Mesenchymal stem cell (in vitro differentiated cells and primary cell): Measurements from ENCODE around the gene ARHGAP9.
"Not testable (repeated sequence)": the region's sequence is repeated elsewhere in the genome, so short reads cannot be mapped to it uniquely, and the experiment has no call there.

ENCODE experiments used
- DNase-seq: peaks from one replicate; pipeline ENCODE4 v3.0.0-alpha.2; 2013
- H2AFZ ChIP-seq: one replicate; pipeline ENCODE4 v1.6.1; 2013; ENCODE audit warnings: low read depth, mild to moderate bottlenecking, control low read depth, inconsistent platforms, low read length, moderate library complexity
- H2AK5ac ChIP-seq: 2 replicates; pipeline ENCODE4 v1.6.1; 2013; ENCODE audit warnings: low read length, moderate library complexity, mild to moderate bottlenecking, inconsistent platforms; ENCODE audit not compliant: severe bottlenecking
- H2BK120ac ChIP-seq: one replicate; pipeline ENCODE4 v1.6.1; 2013; ENCODE audit warnings: low read depth, mild to moderate bottlenecking, inconsistent platforms, low read length, moderate library complexity
- H2BK12ac ChIP-seq, 2 experiments: one replicate each; pipeline ENCODE4 v1.6.1; 2013; ENCODE audit warnings: inconsistent platforms in 2 of 2, low read length in 2 of 2, mild to moderate bottlenecking in 2 of 2, moderate library complexity in 2 of 2, control low read depth in 1 of 2
- H2BK15ac ChIP-seq: one replicate; pipeline ENCODE4 v1.6.1; 2013; ENCODE audit warnings: mild to moderate bottlenecking, low read depth, inconsistent platforms; ENCODE audit not compliant: poor library complexity, severe bottlenecking
- H2BK5ac ChIP-seq: 2 replicates; pipeline ENCODE4 v1.6.1; 2013; ENCODE audit warnings: low read depth, mild to moderate bottlenecking, low read length, control low read depth, inconsistent platforms; ENCODE audit not compliant: poor library complexity, severe bottlenecking
- H3K14ac ChIP-seq, 2 experiments: one replicate each; pipeline ENCODE4 v1.6.1; 2013; ENCODE audit warnings: inconsistent platforms in 2 of 2, low read length in 2 of 2, control low read depth in 1 of 2, mild to moderate bottlenecking in 1 of 2, moderate library complexity in 1 of 2
- H3K18ac ChIP-seq, 2 experiments: one replicate each; pipeline ENCODE4 v1.6.1; 2013; ENCODE audit warnings: inconsistent platforms in 2 of 2, low read length in 2 of 2, control low read depth in 1 of 2, low read depth in 1 of 2, mild to moderate bottlenecking in 1 of 2
- H3K23ac ChIP-seq, 2 experiments: one replicate each; pipeline ENCODE4 v1.6.1; 2013; ENCODE audit warnings: inconsistent platforms in 2 of 2, low read length in 2 of 2, mild to moderate bottlenecking in 2 of 2, moderate library complexity in 2 of 2, control low read depth in 1 of 2
- H3K27ac ChIP-seq: 2 replicates; pipeline ENCODE4 v1.5.1; 2013; ENCODE audit warnings: mild to moderate bottlenecking, moderate library complexity, low read length, control low read depth, inconsistent platforms; ENCODE audit not compliant: poor library complexity, severe bottlenecking
- H3K27me3 ChIP-seq, 2 experiments: 2 replicates each; pipeline versions ENCODE4 v1.6.1 to v1.7.0; 2013; ENCODE audit warnings: low read length in 2 of 2, mild to moderate bottlenecking in 2 of 2, moderate library complexity in 2 of 2, control low read depth in 1 of 2, inconsistent platforms in 1 of 2; ENCODE audit not compliant: control insufficient read depth in 1 of 2, insufficient read depth in 1 of 2
- H3K36me3 ChIP-seq, 2 experiments: 2 replicates each; pipeline versions ENCODE4 v1.6.1 to v1.7.0; 2013; ENCODE audit warnings: low read length in 2 of 2, control low read depth in 1 of 2, inconsistent platforms in 1 of 2, low read depth in 1 of 2, mild to moderate bottlenecking in 1 of 2; ENCODE audit not compliant: insufficient read depth in 2 of 2, control insufficient read depth in 1 of 2
- H3K4ac ChIP-seq, 2 experiments: one replicate each; pipeline ENCODE4 v1.6.1; 2013; ENCODE audit warnings: inconsistent platforms in 2 of 2, low read length in 2 of 2, mild to moderate bottlenecking in 2 of 2, moderate library complexity in 2 of 2, control low read depth in 1 of 2, low read depth in 1 of 2
- H3K4me1 ChIP-seq: 2 replicates; pipeline ENCODE4 v1.6.1; 2013; ENCODE audit warnings: low read depth, low read length, control low read depth; ENCODE audit not compliant: control insufficient read depth, insufficient read depth
- H3K4me2 ChIP-seq: 2 replicates; pipeline ENCODE4 v1.6.1; 2013; ENCODE audit warnings: low read length, mild to moderate bottlenecking, inconsistent platforms; ENCODE audit not compliant: poor library complexity, severe bottlenecking
- H3K4me3 ChIP-seq, 2 experiments: 2 replicates each; pipeline versions ENCODE4 v1.5.1 to v1.7.0; 2013; ENCODE audit warnings: low read length in 2 of 2, mild to moderate bottlenecking in 2 of 2, control low read depth in 1 of 2, low read depth in 1 of 2; ENCODE audit not compliant: insufficient read depth in 1 of 2
- H3K79me1 ChIP-seq: replicated peaks from 2 replicates; pipeline ENCODE4 v1.6.1; 2013; ENCODE audit warnings: mild to moderate bottlenecking, control low read depth, low read length, inconsistent platforms; ENCODE audit not compliant: poor library complexity, severe bottlenecking
- H3K9ac ChIP-seq: 2 replicates; pipeline ENCODE4 v1.7.0; 2013; ENCODE audit warnings: mild to moderate bottlenecking, low read length, moderate library complexity
- H3K9me3 ChIP-seq: 2 replicates; pipeline ENCODE4 v1.7.0; 2013; ENCODE audit warnings: mild to moderate bottlenecking, low read length; ENCODE audit not compliant: control insufficient read depth
- H4K8ac ChIP-seq: one replicate; pipeline ENCODE4 v1.6.1; 2013; ENCODE audit warnings: inconsistent platforms, mild to moderate bottlenecking, low read length, moderate library complexity
- H4K91ac ChIP-seq: one replicate; pipeline ENCODE4 v1.6.1; 2013; ENCODE audit warnings: mild to moderate bottlenecking, low read length, inconsistent platforms
- WGBS: methylation state at CpG from one replicate; pipeline ENCODE4 v1.1.7; 2013; ENCODE audit warnings: mixed read lengths; 5-methylcytosine and 5-hydroxymethylcytosine counted together

Gene ARHGAP9

GRCh38 chr12:57497223-57498131, 17.8 kb upstream of the ARHGAP9 start:
- Histone ChIP-seq H3K4me1 (no peaks in the 10 kb centered on the region), H2BK120ac (no peak overlapping the region), H3K4me2 (no peak overlapping the region), H3K79me1 (peaks cover 32% of the 10 kb centered on the region), H2AK5ac (no peak overlapping the region), H3K27me3 (no peaks in the 10 kb centered on the region), H4K8ac (no peak overlapping the region), H2BK5ac (no peak overlapping the region), H3K4ac (no peak overlapping the region), H2BK12ac (no peak overlapping the region), H3K4me3 (no peak overlapping the region), H3K18ac (no peak overlapping the region), H2AFZ (no peak overlapping the region), H4K91ac (no peak overlapping the region), H2BK15ac (no peak overlapping the region), H3K9ac (no peak overlapping the region), H3K9me3 (no peaks in the 10 kb centered on the region), H3K36me3 (peaks cover 66 to 67% of the 10 kb centered on the region in 2 experiments), H3K23ac (no peak overlapping the region), H3K27ac (no peak overlapping the region), H3K14ac (no peak overlapping the region)
- no peak for DNase-seq
- WGBS = 96% methylated on average over 12 of the region's 12 CpGs

- Histone ChIP-seq H3K4me3 (no peak overlapping the region), H3K9me3 (no peaks in the 10 kb centered on the region), H3K4me1 (no peaks in the 10 kb centered on the region), H2BK12ac (no peak overlapping the region), H3K9ac (no peak overlapping the region), H3K4ac (no peak overlapping the region), H3K4me2 (no peak overlapping the region), H3K27me3 (no peaks in the 10 kb centered on the region), H3K79me1 (peaks cover 30% of the 10 kb centered on the region), H3K14ac (no peak overlapping the region), H2BK120ac (no peak overlapping the region), H2BK15ac (no peak overlapping the region), H3K18ac (no peak overlapping the region), H2BK5ac (no peak overlapping the region), H2AFZ (no peak overlapping the region), H4K8ac (no peak overlapping the region), H3K36me3 (peaks cover 64 to 65% of the 10 kb centered on the region in 2 experiments), H2AK5ac (no peak overlapping the region), H3K23ac (no peak overlapping the region), H4K91ac (no peak overlapping the region), H3K27ac (no peak overlapping the region)
- DNase-seq = no peak
Observed at GRCh38 chr12:57496822-57497221, 17.2 kb upstream of the ARHGAP9 start.

GRCh38 chr12:57495051-57495701, 15.5 kb upstream of the ARHGAP9 start:
- not testable (repeated sequence) for H3K23ac ChIP-seq, DNase-seq, H4K91ac ChIP-seq, H3K4me2 ChIP-seq, H2AK5ac ChIP-seq, H3K14ac ChIP-seq, H3K4ac ChIP-seq, H3K18ac ChIP-seq, H3K27ac ChIP-seq, H2BK12ac ChIP-seq, H3K9ac ChIP-seq, H2BK5ac ChIP-seq, H3K9me3 ChIP-seq, H3K4me1 ChIP-seq, H2AFZ ChIP-seq, H2BK15ac ChIP-seq, H3K4me3 ChIP-seq, H2BK120ac ChIP-seq, H4K8ac ChIP-seq, H3K27me3 ChIP-seq
- Histone ChIP-seq H3K36me3 (peaks cover 62 to 64% of the 10 kb centered on the region in 2 experiments), H3K79me1 (peaks cover 24% of the 10 kb centered on the region)
- WGBS = 98% methylated on average over 36 of the region's 48 CpGs
